ENCODE results near the gene ZNF354C. TPM values are rescaled to one million over a fixed set of nuclear protein-coding genes. Genes with fewer than 3 reads are reported as not detected.

ZNF354C gene
- total RNA-seq, 4 donors from 2014 or later, result 1.9 to 3.5 (median 2.8) TPM

- no peak for DNase-seq (ENCODE audit: low spot score in 2 of 2)
- H3K4me1 ChIP-seq, result no peaks in the 10 kb centered on the region
- H3K27ac ChIP-seq, result no peak overlapping the region
- 82% methylated on average over 23 of the region's 23 CpGs for WGBS
- no peak overlapping the region for H3K4me3 ChIP-seq
- H3K9me3 ChIP-seq, result no peaks in the 10 kb centered on the region
- H3K36me3 ChIP-seq, result peaks cover 13% of the 10 kb centered on the region
- no peak for TF ChIP-seq POLR2A (IDR thresholded peaks at IDR 0.05)
- TF ChIP-seq POLR2AphosphoS5 (IDR thresholded peaks at IDR 0.05), result no peak
- TF ChIP-seq EP300 (IDR thresholded peaks at IDR 0.05), result no peak
- TF ChIP-seq CTCF (IDR thresholded peaks at IDR 0.05), result no peak
- H3K27me3 ChIP-seq, result peaks cover 4% of the 10 kb centered on the region
These were observed 72.6 kb downstream of the ZNF354C start for GRCh38 chr5:179132586-179133355.

Other genes starting within 250 kb of the ZNF354C start
- gene ZNF354B, start 200.4 kb upstream of the ZNF354C start, total RNA-seq, result 10 to 100 TPM; 12.5 to 34.5 (median 14.9) TPM
- 1 to 10 TPM in 3 of 4 donors, under 1 TPM in 1; 0.94 to 4.8 (median 2.0) TPM for gene ZFP2, start 164.5 kb upstream of the ZNF354C start, total RNA-seq
- 1 to 10 TPM in 1 of 4 donors, under 1 TPM in 3; 0.38 to 3.1 (median 0.71) TPM for gene ZNF454, start 119.2 kb upstream of the ZNF354C start, total RNA-seq
- under 1 TPM in 1 of 4 donors, not detected in 3; 0.08 TPM for gene GRM6, start 65.1 kb upstream of the ZNF354C start, total RNA-seq
- gene ZNF879, start 36.6 kb upstream of the ZNF354C start, total RNA-seq, result 1 to 10 TPM; 1.6 to 6.7 (median 2.6) TPM

Data from suprapubic skin (tissue), 4 donors.